Fibroblast of mammary gland (primary cell): ENCODE data around the gene CD2AP.

Experiments
- DNase-seq: peaks from one replicate; pipeline ENCODE4 v3.0.0-alpha.2; 2010; ENCODE audit warnings: low read depth
- H3K4me3 ChIP-seq: 2 replicates; pipeline ENCODE4 v1.5.1; 2011; ENCODE audit warnings: low read depth, mild to moderate bottlenecking, low read length, moderate library complexity; ENCODE audit not compliant: control insufficient read depth
- CTCF ChIP-seq: conservative IDR thresholded peaks from 2 replicates; pipeline ENCODE4 v1.5.1; 2011; ENCODE audit warnings: low read depth, low read length, inconsistent platforms; ENCODE audit not compliant: control insufficient read depth, insufficient read depth

The CD2AP gene

GRCh38 chr6:47655719-47656595 lies 178.4 kb downstream of the CD2AP start:
- peak; percentile 60 for DNase-seq
- no peak for TF ChIP-seq CTCF
- no peak overlapping the region for H3K4me3 ChIP-seq

- TF ChIP-seq CTCF = no peak
- no peak for DNase-seq
- H3K4me3 ChIP-seq = no peak overlapping the region
Measured at GRCh38 chr6:47661960-47662359, 184.4 kb downstream of the CD2AP start.

- H3K4me3 ChIP-seq = no peak overlapping the region
- TF ChIP-seq CTCF = no peak
- no peak for DNase-seq
Measured at GRCh38 chr6:47663462-47664216, 186.1 kb downstream of the CD2AP start.

- no peak for DNase-seq
- no peak overlapping the region for H3K4me3 ChIP-seq
- TF ChIP-seq CTCF = no peak
Measured at GRCh38 chr6:47665112-47665511, 187.5 kb downstream of the CD2AP start.

- no peak overlapping the region for H3K4me3 ChIP-seq
- peak; percentile 9 for DNase-seq
- no peak for TF ChIP-seq CTCF
Measured at GRCh38 chr6:47669684-47670513, 192.3 kb downstream of the CD2AP start.

- TF ChIP-seq CTCF = no peak
- H3K4me3 ChIP-seq = no peak overlapping the region
- DNase-seq = no peak
Measured at GRCh38 chr6:47670851-47671250, 193.3 kb downstream of the CD2AP start.
